NCI-H2171 treated with DMSO at 0.1 percent for 48 hours (cell line): ENCODE results near the gene TOM1.
"Not testable (repeated sequence)": the region's sequence is repeated elsewhere in the genome, so short reads cannot be mapped to it uniquely, and the experiment has no call there.

Experiments
- DNase-seq: peaks from one replicate; lab custom pipeline; 2025; lab: John Stamatoyannopoulos, UW

Gene TOM1

DNA sequence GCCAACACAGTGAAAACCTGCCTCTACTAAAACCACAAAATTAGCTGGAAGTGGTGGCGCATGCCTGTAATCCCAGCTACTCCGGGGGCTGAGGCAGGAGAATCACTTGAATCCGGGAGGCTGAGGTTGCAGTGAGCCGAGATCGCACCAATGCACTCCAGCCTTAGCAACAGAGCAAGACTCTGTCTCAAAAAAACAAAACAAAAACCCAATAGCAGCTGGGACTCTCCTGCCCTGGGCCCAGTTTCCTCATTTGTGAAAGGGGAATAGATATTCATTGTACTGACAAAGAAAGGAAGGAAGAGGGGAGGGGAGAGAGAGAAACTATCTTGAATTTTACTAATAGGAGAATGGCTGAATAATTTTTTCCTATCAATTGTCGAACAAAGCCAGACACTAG, 96.9 kb downstream of the TOM1 start:
- DNase-seq, result not testable (repeated sequence)

DNA sequence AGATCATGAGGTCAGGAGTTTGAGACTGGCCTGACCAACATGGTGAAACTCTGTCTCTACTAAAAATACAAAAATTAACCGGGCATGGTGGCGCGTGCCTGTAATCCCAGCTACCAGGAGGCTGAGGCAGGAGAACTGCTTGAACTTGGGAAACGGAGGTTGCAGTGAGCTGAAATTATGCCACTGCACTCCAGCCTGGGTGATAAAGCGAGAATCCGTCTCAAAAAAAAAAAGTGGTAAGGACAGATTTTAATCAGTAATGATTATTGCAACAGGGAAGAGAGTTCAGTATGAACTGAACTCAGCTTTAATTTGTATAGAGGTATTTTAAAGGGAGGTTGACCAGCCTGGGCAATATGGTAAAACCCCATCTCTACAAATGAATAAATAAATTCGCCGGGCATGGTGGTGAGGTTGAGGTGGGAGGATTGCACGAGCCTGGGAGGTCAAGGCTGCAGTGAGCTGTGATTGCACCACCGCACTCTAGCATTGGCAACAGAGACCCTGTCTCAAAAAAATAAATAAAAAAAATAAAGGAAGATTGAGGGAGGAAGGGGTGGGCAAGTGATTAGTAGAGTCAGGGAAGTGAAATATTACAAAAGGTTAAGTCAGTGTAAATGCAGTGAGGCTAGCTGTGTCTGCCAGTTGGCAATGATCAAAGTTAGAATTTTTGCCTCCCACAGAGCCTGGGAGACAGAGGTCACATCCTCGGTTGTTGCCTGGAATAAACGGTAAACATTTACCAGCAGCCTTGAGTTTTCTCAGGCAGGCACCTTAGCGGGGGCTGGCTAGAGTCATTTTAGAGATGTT, 97.6 kb downstream of the TOM1 start:
- no peak for DNase-seq
